GM18511 (cell line): ENCODE measurements around the gene ADAMTSL3.
"Not testable (repeated sequence)": the region's sequence is repeated elsewhere in the genome, so short reads cannot be mapped to it uniquely, and the experiment has no call there.

ENCODE experiments used
- ATAC-seq: cut with Tn5 transposase; IDR thresholded peaks from one replicate; pipeline ENCODE4 v1.9.1; 2021; ENCODE audit warnings: mild to moderate bottlenecking, moderate library complexity; ENCODE audit not compliant: unreplicated experiment

Gene ADAMTSL3

GRCh38 chr15:83700082-83700481, 46.2 kb downstream of the ADAMTSL3 start:
- no peak for ATAC-seq

GRCh38 chr15:83702314-83702713, 48.4 kb downstream of the ADAMTSL3 start:
- ATAC-seq, result not testable (repeated sequence)

- no peak for ATAC-seq
Measured at GRCh38 chr15:83708328-83708727, 54.4 kb downstream of the ADAMTSL3 start.

- ATAC-seq, result no peak
Measured at GRCh38 chr15:83709241-83709640, 55.3 kb downstream of the ADAMTSL3 start.

GRCh38 chr15:83709811-83710210, 55.9 kb downstream of the ADAMTSL3 start:
- ATAC-seq, result no peak

- no peak for ATAC-seq
Measured at GRCh38 chr15:83710452-83710851, 56.5 kb downstream of the ADAMTSL3 start.

GRCh38 chr15:83711236-83711635, 57.3 kb downstream of the ADAMTSL3 start:
- ATAC-seq, result no peak

GRCh38 chr15:83713242-83713641, 59.3 kb downstream of the ADAMTSL3 start:
- ATAC-seq, result no peak

GRCh38 chr15:83714939-83715628, 61.2 kb downstream of the ADAMTSL3 start:
- no peak for ATAC-seq

- no peak for ATAC-seq
Measured at GRCh38 chr15:83716605-83717004, 62.7 kb downstream of the ADAMTSL3 start.

GRCh38 chr15:83717010-83717409, 63.1 kb downstream of the ADAMTSL3 start:
- no peak for ATAC-seq

GRCh38 chr15:83720468-83720867, 66.5 kb downstream of the ADAMTSL3 start:
- ATAC-seq, result no peak

GRCh38 chr15:83721031-83721430, 67.1 kb downstream of the ADAMTSL3 start:
- ATAC-seq, result no peak

GRCh38 chr15:83721981-83722380, 68.1 kb downstream of the ADAMTSL3 start:
- ATAC-seq, result no peak

GRCh38 chr15:83723216-83723615, 69.3 kb downstream of the ADAMTSL3 start:
- no peak for ATAC-seq

GRCh38 chr15:83732196-83732595, 78.3 kb downstream of the ADAMTSL3 start:
- ATAC-seq, result no peak

- ATAC-seq, result no peak
Measured at GRCh38 chr15:83732770-83733169, 78.8 kb downstream of the ADAMTSL3 start.

GRCh38 chr15:83733206-83733605, 79.3 kb downstream of the ADAMTSL3 start:
- no peak for ATAC-seq

GRCh38 chr15:83733691-83734090, 79.8 kb downstream of the ADAMTSL3 start:
- ATAC-seq, result no peak

- no peak for ATAC-seq
Measured at GRCh38 chr15:83734487-83734886, 80.6 kb downstream of the ADAMTSL3 start.

GRCh38 chr15:83739629-83740028, 85.7 kb downstream of the ADAMTSL3 start:
- ATAC-seq, result no peak

- no peak for ATAC-seq
Measured at GRCh38 chr15:83745771-83746170, 91.8 kb downstream of the ADAMTSL3 start.

GRCh38 chr15:83746231-83746630, 92.3 kb downstream of the ADAMTSL3 start:
- no peak for ATAC-seq
